ENCODE data around the gene AANAT.

The AANAT gene

DNA sequence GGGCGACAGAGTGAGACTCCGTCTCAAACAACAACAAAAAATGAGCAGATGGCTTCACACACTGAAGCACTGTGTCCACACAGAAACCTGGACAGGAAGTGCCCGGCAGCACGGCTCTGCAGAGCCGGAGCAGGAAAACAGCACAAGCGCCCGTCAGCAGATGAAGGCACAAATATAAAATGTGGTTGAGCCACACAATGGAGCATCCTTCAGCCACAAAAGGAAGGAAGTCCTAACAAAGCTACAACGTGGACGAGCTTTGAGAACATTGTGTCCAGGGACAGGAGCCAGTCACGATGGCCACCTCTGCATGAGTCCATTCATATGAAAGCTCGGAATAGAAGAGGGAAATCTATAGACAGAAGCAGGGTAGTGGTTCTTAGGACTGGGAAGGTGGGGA, 18.2 kb downstream of the AANAT start:
- Mint-ChIP-seq H3K27ac (no peak overlapping the region), H3K9me3 (ENCODE audit: low read depth) (no peaks in the 10 kb centered on the region), H3K4me1 (ENCODE audit: low read depth) (peaks cover 10% of the 10 kb centered on the region), H3K27me3 (no peaks in the 10 kb centered on the region), H3K4me3 (no peak overlapping the region), H3K36me3 (peaks cover 4% of the 10 kb centered on the region)

DNA sequence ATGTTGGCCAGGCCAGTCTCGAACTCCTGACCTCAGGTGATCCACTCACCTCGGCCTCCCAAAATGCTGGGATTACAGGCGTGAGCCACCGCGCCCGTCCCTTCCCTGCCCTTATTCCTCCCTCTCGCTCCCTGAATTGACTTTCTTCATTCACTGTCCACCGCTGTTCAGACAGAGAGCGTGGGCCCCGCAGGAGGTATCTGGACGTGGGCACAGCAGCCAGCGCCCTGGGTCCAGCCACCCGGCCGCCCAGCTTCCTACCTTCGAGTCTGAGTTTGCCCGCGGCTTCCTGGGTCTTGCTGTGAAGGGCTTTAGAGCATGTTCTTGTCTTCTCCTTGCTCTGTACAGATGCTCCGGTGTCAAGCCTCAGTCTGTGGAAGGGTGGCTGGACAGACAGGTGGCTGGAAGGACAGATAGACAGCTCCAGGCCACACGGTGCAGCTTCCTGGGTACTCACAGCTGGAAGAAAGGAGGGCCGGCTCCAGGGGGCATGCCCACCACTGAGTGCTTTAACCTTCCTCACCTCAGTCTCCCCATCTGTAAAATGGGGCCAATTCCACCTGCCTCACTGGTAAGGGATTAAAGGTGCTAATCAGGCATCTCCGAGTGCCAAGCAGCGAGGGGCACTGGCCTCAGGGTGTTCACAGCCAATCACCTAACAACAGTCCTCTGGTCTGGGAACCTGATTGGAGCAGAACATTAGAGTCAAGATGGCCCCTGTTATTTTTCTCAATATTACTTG, 20.2 kb downstream of the AANAT start:
- Mint-ChIP-seq H3K9me3 (ENCODE audit: low read depth) (no peaks in the 10 kb centered on the region), H3K36me3 (peaks cover 2% of the 10 kb centered on the region), H3K27me3 (no peaks in the 10 kb centered on the region), H3K4me3 (no peak overlapping the region), H3K27ac (no peak overlapping the region), H3K4me1 (ENCODE audit: low read depth) (peaks cover 18% of the 10 kb centered on the region)

GRCh38 chr17:76490112-76490710, 22.8 kb downstream of the AANAT start:
- Mint-ChIP-seq H3K27me3 (no peaks in the 10 kb centered on the region), H3K4me1 (ENCODE audit: low read depth) (peaks cover 32% of the 10 kb centered on the region), H3K9me3 (ENCODE audit: low read depth) (no peaks in the 10 kb centered on the region), H3K36me3 (no peaks in the 10 kb centered on the region), H3K4me3 (no peak overlapping the region), H3K27ac (no peak overlapping the region)

- no peaks in the 10 kb centered on the region for H3K36me3 Mint-ChIP-seq
- H3K9me3 Mint-ChIP-seq (ENCODE audit: low read depth), result no peaks in the 10 kb centered on the region
- peak overlapping the region; percentile 64 for H3K27ac Mint-ChIP-seq
- peaks cover 32% of the 10 kb centered on the region for H3K4me1 Mint-ChIP-seq (ENCODE audit: low read depth)
- peak overlapping the region; percentile 46 for H3K4me3 Mint-ChIP-seq
- H3K27me3 Mint-ChIP-seq, result no peaks in the 10 kb centered on the region
These were observed 24.1 kb downstream of the AANAT start for GRCh38 chr17:76491271-76492122.

DNA sequence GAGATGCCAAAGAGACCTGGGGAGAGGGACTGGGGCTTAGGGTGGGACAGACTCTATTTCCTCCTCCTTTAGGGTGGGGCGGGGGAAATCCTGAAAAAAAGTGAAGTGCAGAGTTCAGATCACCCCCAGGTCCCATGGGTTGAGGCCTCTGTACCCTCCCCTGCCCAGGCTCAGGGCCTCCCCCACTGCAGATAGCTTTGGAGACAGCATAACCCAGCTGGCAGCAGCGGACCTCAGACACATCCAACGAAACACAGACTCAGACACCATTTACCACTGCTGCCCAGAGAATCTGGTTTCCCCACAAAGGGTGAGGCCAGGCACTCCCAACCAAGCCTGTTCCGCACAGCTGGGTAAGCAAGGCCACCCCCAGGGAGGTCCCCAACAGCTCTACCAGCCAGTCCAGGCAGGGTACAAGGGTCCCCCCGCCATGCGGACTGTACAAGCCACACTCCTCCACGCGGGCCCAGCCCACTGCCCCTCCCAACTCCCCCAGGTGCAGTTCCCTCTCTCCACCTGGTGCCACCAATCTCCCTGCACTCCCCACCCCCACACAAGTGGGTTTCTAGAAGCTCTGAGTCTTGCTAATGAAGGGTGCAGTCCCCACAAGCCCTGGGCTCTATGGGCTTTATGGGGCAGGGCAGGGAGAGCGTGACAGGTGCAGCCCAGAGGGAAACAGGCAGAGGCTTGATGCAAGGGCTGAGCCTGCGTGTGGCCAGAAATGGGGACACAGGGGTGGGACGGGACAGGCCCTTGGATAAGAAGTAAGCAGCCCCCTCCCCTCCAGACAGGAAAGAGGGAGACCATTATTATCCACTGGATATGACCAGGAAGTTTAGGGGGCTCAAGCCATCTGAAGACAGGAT, 25.0 kb downstream of the AANAT start:
- Mint-ChIP-seq H3K27me3 (no peaks in the 10 kb centered on the region), H3K9me3 (ENCODE audit: low read depth) (no peaks in the 10 kb centered on the region), H3K27ac (peak overlapping the region; percentile 86), H3K4me1 (ENCODE audit: low read depth) (peaks cover 32% of the 10 kb centered on the region), H3K4me3 (peak overlapping the region; percentile 71), H3K36me3 (no peaks in the 10 kb centered on the region)

DNA sequence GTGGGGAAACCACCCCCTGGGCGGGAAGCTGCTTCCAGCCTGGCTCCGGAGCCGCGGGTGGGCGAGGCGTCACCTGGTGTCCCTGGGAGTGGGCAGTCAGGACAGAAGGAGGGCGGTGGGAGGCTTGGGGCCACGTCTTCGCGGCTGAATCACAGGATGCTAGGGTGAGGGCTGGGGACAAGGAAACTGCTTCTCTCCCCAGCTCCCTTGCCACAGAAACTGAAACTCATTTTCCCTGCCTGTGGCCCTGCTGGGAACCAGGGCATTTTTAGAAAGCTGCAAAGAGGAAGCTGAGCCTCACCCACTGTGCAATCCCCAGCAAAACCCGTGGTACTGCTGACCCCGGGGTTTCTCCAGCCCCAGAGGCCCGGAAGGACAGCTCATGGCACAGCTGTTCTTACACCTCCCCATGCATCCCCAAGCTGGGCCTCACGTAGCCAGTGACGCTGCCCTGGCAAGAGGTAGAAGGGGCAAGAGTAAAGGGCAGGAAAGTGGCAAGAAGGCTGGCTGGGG, 25.6 kb downstream of the AANAT start:
- Mint-ChIP-seq H3K9me3 (ENCODE audit: low read depth) (no peaks in the 10 kb centered on the region), H3K36me3 (no peaks in the 10 kb centered on the region), H3K4me1 (ENCODE audit: low read depth) (peaks cover 35% of the 10 kb centered on the region), H3K27me3 (no peaks in the 10 kb centered on the region), H3K4me3 (peak overlapping the region; percentile 71), H3K27ac (peak overlapping the region; percentile 86)

- Mint-ChIP-seq H3K9me3 (ENCODE audit: low read depth) (no peaks in the 10 kb centered on the region), H3K27me3 (no peaks in the 10 kb centered on the region), H3K36me3 (no peaks in the 10 kb centered on the region), H3K4me3 (peak overlapping the region; percentile 71), H3K4me1 (ENCODE audit: low read depth) (peaks cover 41% of the 10 kb centered on the region), H3K27ac (peak overlapping the region; percentile 86)
These were observed 26.2 kb downstream of the AANAT start for GRCh38 chr17:76493505-76494167.

DNA sequence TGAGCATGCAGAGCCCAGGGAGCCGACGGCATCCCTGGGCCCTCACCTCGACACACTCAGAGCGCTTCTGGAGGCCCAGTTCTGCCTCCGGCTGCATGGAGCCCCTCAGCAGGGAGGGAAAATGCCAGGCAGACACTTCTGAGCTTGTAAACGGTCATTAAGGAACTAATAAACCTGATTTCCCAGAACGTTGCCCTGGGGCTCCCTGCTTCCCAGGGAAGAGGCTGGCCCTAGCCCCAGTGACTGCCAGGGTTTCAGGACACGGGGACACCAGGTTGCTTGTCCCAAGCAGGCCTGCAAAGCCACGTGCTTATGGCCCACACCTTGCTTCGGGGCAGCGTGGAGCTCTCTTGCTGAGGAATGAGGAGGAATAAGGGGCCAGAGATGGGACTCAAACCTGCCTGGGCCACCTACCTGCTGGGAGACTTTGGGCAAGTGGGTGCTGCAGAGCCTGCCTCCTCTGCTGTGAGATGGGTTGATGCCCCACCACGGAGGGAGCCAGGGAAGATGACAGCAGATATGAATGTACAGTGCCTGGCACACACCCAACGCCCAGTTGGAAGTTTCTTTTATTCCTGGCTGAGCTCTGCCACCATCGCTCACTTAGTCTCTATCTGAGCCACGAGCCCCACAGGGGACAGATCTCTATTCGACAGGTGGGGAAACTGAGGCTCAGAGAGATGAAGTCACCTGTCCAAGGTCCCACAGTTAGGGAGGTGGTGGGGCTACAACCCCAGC, 28.4 kb downstream of the AANAT start:
- Mint-ChIP-seq H3K4me3 (no peak overlapping the region), H3K27me3 (no peaks in the 10 kb centered on the region), H3K9me3 (ENCODE audit: low read depth) (no peaks in the 10 kb centered on the region), H3K4me1 (ENCODE audit: low read depth) (peaks cover 56% of the 10 kb centered on the region), H3K36me3 (no peaks in the 10 kb centered on the region), H3K27ac (no peak overlapping the region)

DNA sequence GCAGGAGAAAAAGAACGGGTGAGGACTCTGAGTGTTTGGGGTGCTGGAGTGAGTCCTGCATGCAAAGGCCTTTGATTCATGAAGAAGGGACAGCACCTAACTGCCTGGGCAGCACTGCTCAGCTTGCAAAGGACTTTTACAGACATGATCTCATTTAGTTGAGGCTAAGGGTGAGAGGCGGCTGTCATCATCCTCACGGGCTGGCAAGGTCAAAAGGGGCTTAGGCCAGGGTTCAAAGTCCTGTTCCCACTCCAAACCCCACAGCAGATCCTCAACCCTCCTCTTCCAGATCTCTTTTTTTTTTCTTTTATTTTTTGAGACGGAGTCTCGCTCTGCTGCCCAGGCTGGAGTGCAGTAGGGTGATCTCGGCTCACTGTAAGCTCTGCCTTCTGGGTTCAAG, 29.1 kb downstream of the AANAT start:
- peaks cover 53% of the 10 kb centered on the region for H3K4me1 Mint-ChIP-seq (ENCODE audit: low read depth)
- no peak overlapping the region for H3K27ac Mint-ChIP-seq
- no peaks in the 10 kb centered on the region for H3K27me3 Mint-ChIP-seq
- no peak overlapping the region for H3K4me3 Mint-ChIP-seq
- no peaks in the 10 kb centered on the region for H3K9me3 Mint-ChIP-seq (ENCODE audit: low read depth)
- H3K36me3 Mint-ChIP-seq, result no peaks in the 10 kb centered on the region

DNA sequence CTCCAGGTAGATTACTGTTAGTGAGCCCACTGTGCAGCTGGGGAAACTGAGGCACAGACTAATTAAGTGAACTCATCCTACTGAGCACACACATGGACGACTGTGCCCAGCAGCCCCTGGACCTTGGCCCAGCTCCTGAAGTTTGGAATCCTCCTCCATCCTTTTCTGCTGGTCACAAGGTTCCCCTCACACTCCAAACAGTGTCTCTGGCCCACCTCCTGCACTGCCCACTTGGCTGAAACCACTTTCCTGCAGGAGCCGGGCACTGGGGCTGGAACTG, 30.2 kb downstream of the AANAT start:
- H3K9me3 Mint-ChIP-seq (ENCODE audit: low read depth), result no peaks in the 10 kb centered on the region
- H3K4me1 Mint-ChIP-seq (ENCODE audit: low read depth), result peaks cover 46% of the 10 kb centered on the region
- no peak overlapping the region for H3K27ac Mint-ChIP-seq
- H3K27me3 Mint-ChIP-seq, result no peaks in the 10 kb centered on the region
- no peaks in the 10 kb centered on the region for H3K36me3 Mint-ChIP-seq
- no peak overlapping the region for H3K4me3 Mint-ChIP-seq

DNA sequence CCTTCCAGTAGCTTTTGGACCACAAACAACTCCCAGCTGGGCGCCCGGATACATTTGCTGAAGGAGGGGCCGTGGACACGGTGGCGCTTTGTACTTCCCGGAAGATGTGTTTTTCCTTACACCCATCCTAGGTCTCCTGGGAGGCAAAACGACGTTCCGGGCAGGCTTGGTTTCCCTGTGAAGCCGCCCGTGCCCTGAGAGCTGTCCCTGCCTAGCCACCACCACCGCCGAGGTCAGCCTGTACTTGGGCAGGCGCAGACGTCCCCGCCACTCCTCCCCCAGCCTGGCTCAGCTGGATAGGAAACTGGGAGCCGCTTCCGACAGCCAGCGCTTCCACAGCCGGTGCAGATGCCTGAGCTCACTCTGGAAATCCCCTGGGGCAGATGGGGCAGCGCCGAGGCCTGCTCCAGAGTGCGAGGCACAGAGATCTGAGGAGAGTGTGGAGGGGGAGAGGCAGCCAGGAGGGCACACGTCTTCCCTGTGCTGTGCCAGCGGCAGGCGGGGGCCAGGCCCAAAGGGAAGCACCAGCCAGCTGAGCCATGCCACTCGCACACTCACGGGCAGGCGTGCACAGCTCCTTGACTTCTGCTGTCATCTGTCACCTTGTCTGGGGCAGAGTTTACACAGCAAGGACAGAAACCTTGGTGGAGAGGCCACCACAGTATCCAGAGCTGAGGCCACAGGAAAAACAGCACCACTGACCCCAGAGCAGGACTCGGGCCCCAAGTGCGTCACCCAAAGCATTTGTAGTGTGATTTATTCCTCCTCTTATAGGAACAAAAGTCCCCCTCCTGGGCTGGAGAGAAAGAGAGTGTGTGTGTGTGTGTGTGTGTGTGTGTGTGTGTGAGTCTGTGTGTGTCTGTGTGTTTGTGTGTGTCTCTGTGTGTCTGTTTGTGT, 30.8 kb downstream of the AANAT start:
- no peaks in the 10 kb centered on the region for H3K27me3 Mint-ChIP-seq
- H3K4me1 Mint-ChIP-seq (ENCODE audit: low read depth), result peaks cover 40% of the 10 kb centered on the region
- H3K4me3 Mint-ChIP-seq, result peak overlapping the region; percentile 30
- H3K36me3 Mint-ChIP-seq, result no peaks in the 10 kb centered on the region
- no peak overlapping the region for H3K27ac Mint-ChIP-seq
- no peaks in the 10 kb centered on the region for H3K9me3 Mint-ChIP-seq (ENCODE audit: low read depth)

DNA sequence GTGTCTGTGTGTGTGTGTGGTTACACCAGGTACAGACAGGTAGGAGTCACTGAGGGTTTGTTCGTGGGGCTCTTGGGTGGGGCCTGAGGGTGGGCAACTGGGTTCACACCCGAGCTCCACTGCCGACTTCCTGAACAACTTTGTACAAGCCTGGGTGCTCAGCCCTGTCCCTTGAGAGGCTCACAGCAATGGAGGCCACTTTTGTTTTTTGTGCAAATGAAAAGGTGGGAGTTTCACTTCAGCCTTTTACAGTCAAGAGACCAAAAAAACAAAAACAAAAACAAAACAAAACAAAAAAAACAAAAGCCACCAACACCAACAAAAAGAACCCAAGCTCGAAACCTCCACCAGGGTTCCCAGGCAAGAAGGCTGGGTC, 31.5 kb downstream of the AANAT start:
- no peaks in the 10 kb centered on the region for H3K27me3 Mint-ChIP-seq
- no peak overlapping the region for H3K27ac Mint-ChIP-seq
- peak overlapping the region; percentile 91 for H3K4me3 Mint-ChIP-seq
- H3K36me3 Mint-ChIP-seq, result no peaks in the 10 kb centered on the region
- no peaks in the 10 kb centered on the region for H3K9me3 Mint-ChIP-seq (ENCODE audit: low read depth)
- H3K4me1 Mint-ChIP-seq (ENCODE audit: low read depth), result peaks cover 33% of the 10 kb centered on the region

- no peaks in the 10 kb centered on the region for H3K27me3 Mint-ChIP-seq
- H3K36me3 Mint-ChIP-seq, result no peaks in the 10 kb centered on the region
- H3K4me3 Mint-ChIP-seq, result peak overlapping the region; percentile 91
- H3K27ac Mint-ChIP-seq, result no peak overlapping the region
- peaks cover 33% of the 10 kb centered on the region for H3K4me1 Mint-ChIP-seq (ENCODE audit: low read depth)
- no peaks in the 10 kb centered on the region for H3K9me3 Mint-ChIP-seq (ENCODE audit: low read depth)
These were observed 31.9 kb downstream of the AANAT start for GRCh38 chr17:76499267-76499667.
